Urothelium cell line (cell line): ENCODE measurements around the gene C21orf58.
"Not testable (repeated sequence)": the region's sequence is repeated elsewhere in the genome, so short reads cannot be mapped to it uniquely, and the experiment has no call there.

Experiments used
- DNase-seq: peaks from one replicate; pipeline ENCODE4 v3.0.0; 2011; ENCODE audit warnings: low spot score, mixed read lengths
- FAIRE-seq: peaks from 2 replicates; lab custom pipeline; 2011; peaks lifted over from hg19 to GRCh38; lab: Jason Lieb, UNC

Gene C21orf58

DNA sequence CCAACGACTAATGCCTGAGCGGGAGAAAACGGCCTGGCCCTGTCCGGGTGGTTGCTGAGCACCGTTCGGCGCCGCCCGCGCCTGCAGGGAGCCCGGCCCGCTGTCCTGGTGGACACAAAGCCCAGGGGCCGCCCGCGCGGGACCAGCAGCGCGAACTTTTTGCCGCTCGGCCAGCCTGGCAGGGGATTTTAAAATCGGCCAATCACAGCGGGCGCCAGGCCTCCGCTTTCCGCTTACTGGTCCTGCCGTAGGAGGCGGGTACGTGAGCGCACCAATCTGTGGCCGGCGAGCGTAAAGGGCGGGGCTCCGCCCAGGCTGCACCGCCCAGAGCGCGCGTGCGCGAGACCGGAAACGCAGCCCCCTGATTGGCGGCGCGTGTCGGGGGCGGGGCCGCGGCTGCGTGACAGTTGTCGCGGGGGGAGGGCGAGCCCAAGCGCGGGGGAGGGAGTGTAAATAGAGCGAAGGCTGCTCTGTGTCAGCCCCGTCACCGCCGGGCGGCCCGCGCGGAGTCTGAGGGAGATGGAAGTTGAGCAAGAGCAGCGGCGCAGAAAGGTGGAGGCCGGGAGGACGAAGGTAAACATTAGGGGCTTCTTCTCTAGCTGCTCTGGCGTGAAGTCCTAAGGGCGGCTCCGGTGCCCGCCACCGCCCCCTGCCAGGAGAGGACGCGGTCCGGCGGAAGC lies at the start of gene C21orf58, which contains the start of gene PCNT:
C21orf58 (minus strand) TSS at position 161 of the 680 bp plus-strand sequence. CDS start 1,132 bp downstream, outside the sequence.
PCNT (plus strand) TSS at position 447 of the 680 bp plus-strand sequence; CDS start at position 520, 73 bp downstream.
- peak; percentile 87 for FAIRE-seq
- peak; percentile 96 for DNase-seq

GRCh38 chr21:46372947-46373346 lies 49.3 kb upstream of the C21orf58 start:
- not testable (repeated sequence) for DNase-seq, FAIRE-seq

GRCh38 chr21:46372014-46372485 lies 48.4 kb upstream of the C21orf58 start:
- DNase-seq (no peak), FAIRE-seq (peak; percentile 99)

GRCh38 chr21:46371204-46372013 lies 47.7 kb upstream of the C21orf58 start:
- no peak for DNase-seq
- FAIRE-seq, result no peak

DNA sequence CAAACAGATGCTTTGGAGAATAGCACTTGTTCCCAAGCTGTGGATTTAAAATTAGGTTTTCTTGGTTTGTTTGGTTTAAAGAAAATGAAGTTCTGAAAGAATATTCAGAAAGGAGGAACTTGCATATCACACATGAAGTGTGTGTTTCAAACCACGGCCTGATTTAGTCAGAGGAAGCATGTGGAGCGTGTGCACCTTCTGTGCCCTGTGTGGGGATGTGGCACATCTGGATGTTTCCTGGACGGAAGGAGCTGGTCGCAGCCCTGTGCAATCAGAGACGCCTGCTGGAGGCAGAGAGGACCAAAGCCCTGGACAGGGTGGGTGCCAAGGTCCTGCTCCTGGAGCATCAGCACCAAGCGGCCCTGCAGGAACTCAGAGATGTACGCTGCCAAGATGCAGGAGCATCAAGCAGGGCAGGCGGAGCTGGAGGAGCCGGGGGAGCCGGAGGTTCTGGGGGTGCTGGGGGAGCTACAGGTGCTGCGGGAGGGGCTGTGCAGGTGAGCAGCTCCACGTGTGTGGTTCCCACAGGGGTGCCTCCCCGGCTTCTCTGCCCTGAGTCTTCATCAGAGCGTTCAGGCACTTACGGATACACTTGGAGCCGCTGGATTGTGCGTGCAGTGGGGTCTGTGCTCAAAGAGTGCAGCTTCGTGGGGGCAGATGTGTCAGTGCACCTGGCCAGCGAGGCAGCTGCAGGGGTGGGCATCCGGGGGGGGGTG lies 46.0 kb upstream of the C21orf58 start:
- DNase-seq (no peak), FAIRE-seq (no peak)

DNA sequence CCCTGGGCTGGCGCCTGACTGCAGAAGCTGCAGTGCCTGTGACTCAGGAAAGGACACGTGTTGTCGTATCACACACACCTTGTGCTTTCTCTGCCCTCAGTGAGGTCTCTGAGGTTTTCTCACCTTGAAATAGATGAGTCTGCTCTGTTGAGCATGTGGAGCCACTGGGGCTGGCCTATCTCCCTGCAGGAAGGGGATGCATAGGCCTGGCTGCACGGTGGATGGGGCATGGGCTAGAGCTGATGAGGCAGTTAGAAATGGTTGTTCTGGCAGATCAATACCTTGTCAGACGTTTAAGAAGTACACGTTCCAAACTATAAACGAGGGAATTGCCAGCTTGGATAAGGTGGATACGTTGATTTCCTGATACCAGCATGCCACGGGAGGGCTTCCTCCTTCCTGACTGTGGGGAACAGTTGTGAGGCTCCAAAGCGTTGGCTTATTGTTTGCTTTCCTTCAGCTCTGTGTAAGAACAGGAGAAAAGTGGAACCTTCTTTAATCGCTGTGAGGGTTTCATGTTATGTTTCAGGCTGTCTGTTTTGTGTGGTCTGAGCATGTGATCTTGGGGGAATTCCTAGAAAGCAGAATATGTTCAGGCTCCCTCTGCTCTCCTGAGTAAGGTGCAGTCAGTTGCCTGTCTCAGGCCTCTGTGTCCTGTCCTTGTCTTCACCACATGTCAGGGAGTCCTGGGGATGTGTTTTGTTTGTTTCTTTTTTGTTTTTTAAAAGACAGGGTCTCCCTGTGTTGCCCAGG lies 45.0 kb upstream of the C21orf58 start:
- FAIRE-seq, result no peak
- DNase-seq, result no peak

GRCh38 chr21:46366966-46367365 lies 43.3 kb upstream of the C21orf58 start:
- FAIRE-seq (no peak), DNase-seq (no peak)

- FAIRE-seq, result no peak
- DNase-seq, result no peak
Measured at GRCh38 chr21:46366561-46366960, 42.9 kb upstream of the C21orf58 start.

- DNase-seq (no peak), FAIRE-seq (no peak)
Measured at GRCh38 chr21:46366091-46366490, 42.4 kb upstream of the C21orf58 start.

GRCh38 chr21:46363698-46364097 lies 40.0 kb upstream of the C21orf58 start:
- DNase-seq (no peak), FAIRE-seq (no peak)

DNA sequence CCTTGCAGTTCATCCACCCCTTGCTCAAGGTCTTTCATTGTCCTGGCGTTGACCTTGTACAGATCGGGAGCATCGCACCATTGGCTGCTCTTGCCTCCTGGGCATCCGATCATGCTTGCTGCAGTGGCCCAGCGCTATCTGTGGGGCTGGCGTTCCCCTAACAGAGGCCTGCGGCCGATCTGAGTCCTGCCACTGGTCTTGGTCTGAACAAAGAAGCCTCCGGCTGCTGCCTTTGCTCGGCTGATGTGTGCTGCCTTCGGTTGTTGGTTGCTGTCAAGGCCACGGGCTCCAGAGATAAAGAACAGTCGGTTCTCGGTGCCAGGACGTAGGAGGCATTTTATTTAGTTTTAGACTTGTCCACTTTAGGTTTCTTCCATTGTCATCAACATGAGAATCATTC lies 39.3 kb upstream of the C21orf58 start:
- FAIRE-seq, result no peak
- no peak for DNase-seq

DNA sequence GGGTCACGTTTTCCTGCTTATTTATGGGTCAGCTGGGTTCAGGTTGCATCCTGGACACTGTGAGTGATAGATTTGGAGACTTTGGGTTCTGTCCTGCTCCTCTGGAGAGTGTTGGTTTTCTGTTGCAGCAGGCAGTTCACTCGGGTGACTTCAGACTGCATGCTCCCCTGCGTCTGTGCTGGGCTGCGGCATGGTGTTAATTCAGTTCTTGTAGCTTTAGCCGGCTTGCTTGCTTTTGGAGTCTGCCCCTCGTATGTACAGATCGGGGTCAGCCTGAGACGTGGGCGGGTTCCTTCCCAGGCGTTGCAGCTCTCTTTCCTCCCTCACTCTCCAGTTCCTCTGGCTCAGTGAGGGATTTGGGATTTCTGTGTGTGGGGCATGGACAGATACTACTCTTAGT lies 38.3 kb upstream of the C21orf58 start:
- FAIRE-seq, result no peak
- no peak for DNase-seq

GRCh38 chr21:46361176-46361575 lies 37.5 kb upstream of the C21orf58 start:
- no peak for FAIRE-seq

GRCh38 chr21:46357684-46358425 lies 34.2 kb upstream of the C21orf58 start:
- DNase-seq (no peak), FAIRE-seq (no peak)

More at GRCh38 chr21:46361176-46361575, 37.5 kb upstream of the C21orf58 start:
- DNase-seq, result no peak

GRCh38 chr21:46357335-46357604 lies 33.6 kb upstream of the C21orf58 start:
- DNase-seq (no peak), FAIRE-seq (no peak)

GRCh38 chr21:46356494-46357334 lies 33.0 kb upstream of the C21orf58 start:
- no peak for DNase-seq
- FAIRE-seq, result no peak

- FAIRE-seq (no peak), DNase-seq (no peak)
Measured at GRCh38 chr21:46356005-46356338, 32.3 kb upstream of the C21orf58 start.

DNA sequence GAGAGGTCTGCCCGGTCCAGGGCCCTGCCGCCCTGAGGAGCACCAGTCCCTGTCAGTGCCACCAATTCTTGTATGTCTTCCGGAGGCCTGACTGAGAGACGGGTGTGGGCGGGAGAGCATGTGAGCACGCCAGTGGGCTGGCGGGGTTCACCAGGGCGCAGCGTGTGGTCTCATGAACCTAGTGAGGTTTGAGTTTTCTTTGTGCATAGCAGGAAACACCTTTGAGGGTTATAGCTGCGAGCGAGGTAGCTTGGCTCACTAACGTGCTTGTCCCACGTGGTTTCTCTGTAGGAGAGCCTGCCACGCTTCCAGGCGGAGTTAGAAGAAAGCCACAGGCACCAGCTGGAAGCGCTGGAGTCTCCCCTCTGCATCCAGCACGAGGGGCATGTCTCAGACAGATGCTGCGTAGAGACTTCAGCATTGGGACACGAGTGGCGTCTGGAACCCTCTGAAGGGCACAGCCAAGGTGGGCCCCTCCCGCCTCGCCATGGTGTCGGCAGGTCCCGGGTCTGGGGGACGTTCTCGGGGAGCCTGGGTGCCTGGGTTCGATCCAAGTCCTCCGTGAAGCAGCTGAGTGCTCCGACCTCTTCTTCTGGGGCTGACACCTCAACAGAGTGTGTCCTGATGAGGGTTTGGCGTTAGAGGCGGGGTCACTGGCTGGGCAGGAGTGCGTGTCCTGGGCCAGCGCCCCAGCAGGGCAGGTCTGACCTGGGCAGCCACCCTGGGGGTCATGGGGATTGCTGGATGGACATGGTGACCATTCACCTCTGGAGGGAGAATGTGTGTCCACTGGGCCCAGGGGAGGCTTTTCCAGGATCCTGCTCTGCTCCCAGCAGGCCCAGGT lies 31.7 kb upstream of the C21orf58 start:
- no peak for FAIRE-seq
- no peak for DNase-seq
